ENCODE measurements around the gene SH3PXD2A. TPM values are rescaled to one million over a fixed set of nuclear protein-coding genes. Genes with fewer than 3 reads are reported as not detected.
A peak's percentile ranks its signal among the peaks of the same experiment; 100 is the strongest.

SH3PXD2A gene
- total RNA-seq, 1 donor from 2014 or later = 56.2 TPM

DNA sequence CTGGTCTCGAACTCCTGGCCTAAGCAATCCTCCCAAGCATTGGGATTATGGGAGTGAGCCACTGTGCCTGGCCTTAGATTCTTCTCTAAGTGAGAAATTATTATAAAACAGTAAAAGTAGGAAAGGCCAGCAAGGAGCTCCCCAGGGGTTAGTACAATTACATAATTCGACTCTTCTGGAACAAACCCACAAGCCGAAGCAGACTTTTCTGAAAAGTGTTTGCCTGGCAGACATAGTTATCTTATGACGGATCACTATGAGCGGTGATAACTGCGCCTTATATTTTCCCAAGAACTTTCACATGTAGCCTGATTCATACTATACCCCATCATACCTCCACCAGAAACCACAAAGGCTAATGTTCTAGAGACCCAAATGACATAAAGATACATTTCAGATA lies 30.2 kb upstream of the SH3PXD2A start:
- no peaks in the 10 kb centered on the region for H3K9me3 ChIP-seq
- no peak overlapping the region for H3K4me3 ChIP-seq
- intact Hi-C loops (cut with DNase I) = no loop called here
- TF ChIP-seq, protein P1, sequence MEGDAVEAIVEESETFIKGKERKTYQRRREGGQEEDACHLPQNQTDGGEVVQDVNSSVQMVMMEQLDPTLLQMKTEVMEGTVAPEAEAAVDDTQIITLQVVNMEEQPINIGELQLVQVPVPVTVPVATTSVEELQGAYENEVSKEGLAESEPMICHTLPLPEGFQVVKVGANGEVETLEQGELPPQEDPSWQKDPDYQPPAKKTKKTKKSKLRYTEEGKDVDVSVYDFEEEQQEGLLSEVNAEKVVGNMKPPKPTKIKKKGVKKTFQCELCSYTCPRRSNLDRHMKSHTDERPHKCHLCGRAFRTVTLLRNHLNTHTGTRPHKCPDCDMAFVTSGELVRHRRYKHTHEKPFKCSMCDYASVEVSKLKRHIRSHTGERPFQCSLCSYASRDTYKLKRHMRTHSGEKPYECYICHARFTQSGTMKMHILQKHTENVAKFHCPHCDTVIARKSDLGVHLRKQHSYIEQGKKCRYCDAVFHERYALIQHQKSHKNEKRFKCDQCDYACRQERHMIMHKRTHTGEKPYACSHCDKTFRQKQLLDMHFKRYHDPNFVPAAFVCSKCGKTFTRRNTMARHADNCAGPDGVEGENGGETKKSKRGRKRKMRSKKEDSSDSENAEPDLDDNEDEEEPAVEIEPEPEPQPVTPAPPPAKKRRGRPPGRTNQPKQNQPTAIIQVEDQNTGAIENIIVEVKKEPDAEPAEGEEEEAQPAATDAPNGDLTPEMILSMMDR (IDR thresholded peaks at IDR 0.05) = no peak
- TF ChIP-seq POLR2AphosphoS5 (IDR thresholded peaks at IDR 0.05; ENCODE audit: insufficient read depth in 1 of 2, low read depth in 1 of 2) (no peak), POLR2A (IDR thresholded peaks at IDR 0.05) (no peak)
- peaks cover 43% of the 10 kb centered on the region for H3K4me1 ChIP-seq
- H3K36me3 ChIP-seq = peaks cover 0 to 22% of the 10 kb centered on the region in 2 donors
- no peak overlapping the region for H3K27ac ChIP-seq
- no peaks in the 10 kb centered on the region for H3K27me3 ChIP-seq
- DNase-seq (ENCODE audit: extremely low spot score in 2 of 2) = peak in 1 of 2 donors; percentile 56

DNA sequence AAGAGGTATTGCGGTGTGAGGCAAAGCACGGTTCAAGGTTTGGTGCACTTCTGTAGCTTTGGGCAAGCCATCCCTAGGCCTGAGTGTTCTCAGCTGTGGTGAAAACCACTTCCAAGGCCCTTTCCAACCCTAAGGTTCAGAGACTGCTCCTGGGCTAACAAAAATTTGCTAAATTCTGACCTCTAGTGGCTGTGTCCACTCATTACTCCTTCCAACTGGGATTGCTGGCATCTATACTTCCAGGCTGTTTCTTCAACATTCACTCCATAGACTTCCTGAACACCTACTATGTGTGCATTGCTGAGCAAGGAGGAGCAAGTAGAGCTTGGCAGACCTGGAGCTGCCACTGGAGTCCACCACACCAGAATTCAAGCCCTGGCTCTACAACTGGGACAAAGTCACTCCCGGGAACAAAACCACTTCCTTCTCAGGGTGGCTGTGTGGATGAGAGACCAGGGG lies 29.3 kb upstream of the SH3PXD2A start:
- Histone ChIP-seq H3K4me3 (no peak overlapping the region), H3K27me3 (no peaks in the 10 kb centered on the region), H3K36me3 (peaks cover 0 to 31% of the 10 kb centered on the region in 2 donors), H3K9me3 (no peaks in the 10 kb centered on the region), H3K4me1 (peaks cover 42% of the 10 kb centered on the region), H3K27ac (no peak overlapping the region)
- TF ChIP-seq, protein P1 (IDR thresholded peaks at IDR 0.05) = peak; percentile 55 to 70 (median 61)
- no peak for TF ChIP-seq POLR2A (IDR thresholded peaks at IDR 0.05)
- intact Hi-C loops (cut with DNase I) = no loop called here
- DNase-seq (ENCODE audit: extremely low spot score in 2 of 2) = peak in 1 of 2 donors; percentile 79

DNA sequence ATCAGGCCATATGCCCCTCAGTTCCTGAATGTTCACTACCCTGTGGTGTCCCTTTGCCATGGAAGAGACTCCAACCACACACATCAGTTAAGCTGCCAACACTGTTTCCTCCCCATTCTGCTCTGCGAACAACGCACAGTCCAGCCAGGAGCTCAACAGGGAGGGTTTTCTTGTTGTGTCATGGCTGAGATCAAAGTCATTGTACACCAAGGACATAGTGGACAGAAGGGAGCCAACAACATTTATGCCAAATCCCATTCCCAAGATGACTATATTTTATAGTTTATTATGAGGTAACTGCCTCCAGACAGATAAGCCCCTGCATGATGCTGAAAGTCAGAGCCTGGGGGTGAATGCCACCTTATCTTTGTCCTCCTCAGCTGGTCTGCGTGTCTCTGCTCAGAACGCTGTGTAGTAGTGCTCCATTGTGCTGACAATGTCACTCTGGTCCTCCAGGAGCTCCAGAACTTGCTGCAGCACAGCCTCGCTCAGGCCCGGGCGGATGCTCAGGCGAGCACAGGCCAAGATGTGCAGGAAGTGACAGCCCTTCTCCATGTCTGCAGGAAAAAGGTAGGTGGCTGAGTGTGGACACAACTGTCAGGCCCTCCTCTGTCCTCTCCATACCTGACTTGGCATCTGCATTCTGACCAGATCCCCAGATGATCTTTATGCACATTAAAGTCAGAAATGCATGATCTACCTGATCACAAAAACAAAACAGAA lies 27.1 kb upstream of the SH3PXD2A start:
- no peak for DNase-seq (ENCODE audit: extremely low spot score in 2 of 2)
- peaks cover 34% of the 10 kb centered on the region for H3K4me1 ChIP-seq
- no peak overlapping the region for H3K4me3 ChIP-seq
- TF ChIP-seq, protein P1 (IDR thresholded peaks at IDR 0.05) = no peak
- TF ChIP-seq POLR2AphosphoS5 (IDR thresholded peaks at IDR 0.05; ENCODE audit: insufficient read depth in 1 of 2, low read depth in 1 of 2) (no peak), POLR2A (IDR thresholded peaks at IDR 0.05) (no peak)
- no peaks in the 10 kb centered on the region for H3K27me3 ChIP-seq
- intact Hi-C loops (cut with DNase I) = no loop called here
- H3K9me3 ChIP-seq = no peaks in the 10 kb centered on the region
- H3K27ac ChIP-seq = peak overlapping the region; percentile 28
- peaks cover 0 to 46% of the 10 kb centered on the region in 2 donors for H3K36me3 ChIP-seq

DNA sequence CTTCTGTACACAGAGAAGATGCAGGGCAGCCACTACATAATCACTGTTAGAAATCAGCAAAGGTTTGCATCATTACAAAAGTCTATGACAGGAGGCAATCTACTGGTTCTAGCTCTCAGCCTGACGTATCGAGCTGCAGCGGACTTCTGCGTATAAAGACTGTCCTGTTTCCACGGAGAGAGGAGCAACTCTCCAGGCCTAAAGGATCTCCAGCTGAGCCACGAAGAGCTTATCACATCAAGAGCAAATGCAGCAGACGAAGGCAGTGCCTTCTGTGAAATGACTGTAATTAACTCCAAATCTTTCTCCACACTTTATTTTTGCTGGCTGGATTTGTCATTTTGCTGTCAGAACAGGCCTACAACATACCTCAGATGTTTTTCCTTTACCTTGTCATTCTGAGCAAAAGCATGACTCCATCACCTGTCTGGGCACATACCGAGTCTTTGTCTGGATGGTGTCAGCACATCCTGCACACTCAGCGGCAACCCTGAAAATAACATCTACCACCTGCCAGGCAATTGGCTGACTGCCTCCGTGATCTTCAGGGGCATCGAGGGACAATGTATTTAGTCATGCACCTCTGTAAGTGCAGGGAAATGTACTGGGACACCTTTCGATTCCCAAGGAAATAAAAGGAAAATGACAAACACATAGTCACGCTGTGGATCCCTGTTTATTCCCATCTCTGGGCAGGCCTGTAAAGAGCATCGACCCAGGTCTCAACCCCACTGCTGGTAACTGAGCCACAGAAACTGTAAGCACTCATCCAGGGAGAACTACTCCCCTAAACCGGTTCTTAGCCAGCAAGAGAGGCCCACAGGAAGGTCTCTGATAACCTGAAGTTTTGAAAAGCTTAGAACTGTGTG lies 26.3 kb upstream of the SH3PXD2A start:
- H3K36me3 ChIP-seq = peaks cover 0 to 44% of the 10 kb centered on the region in 2 donors
- DNase-seq (ENCODE audit: extremely low spot score in 2 of 2) = no peak

More for the DNA sequence above, 26.3 kb upstream of the SH3PXD2A start:
- intact Hi-C loops (cut with DNase I) = no loop called here
- Histone ChIP-seq H3K9me3 (no peaks in the 10 kb centered on the region), H3K27ac (peak overlapping the region; percentile 53), H3K27me3 (no peaks in the 10 kb centered on the region), H3K4me3 (no peak overlapping the region), H3K4me1 (peaks cover 34% of the 10 kb centered on the region)
- TF ChIP-seq POLR2AphosphoS5 (IDR thresholded peaks at IDR 0.05; ENCODE audit: insufficient read depth in 1 of 2, low read depth in 1 of 2) = peak in 1 of 2 donors; percentile 75
- TF ChIP-seq, protein P1 (IDR thresholded peaks at IDR 0.05) = no peak
